Measurements from ENCODE around the gene VPS13D. TPM values are rescaled to one million over a fixed set of nuclear protein-coding genes. Genes with fewer than 3 reads are reported as not detected.
A peak's percentile ranks its signal among the peaks of the same experiment; 100 is the strongest.

VPS13D gene
- polyA plus RNA-seq, 3 donors = 3.6 to 20.2 (median 5.1) TPM

DNA sequence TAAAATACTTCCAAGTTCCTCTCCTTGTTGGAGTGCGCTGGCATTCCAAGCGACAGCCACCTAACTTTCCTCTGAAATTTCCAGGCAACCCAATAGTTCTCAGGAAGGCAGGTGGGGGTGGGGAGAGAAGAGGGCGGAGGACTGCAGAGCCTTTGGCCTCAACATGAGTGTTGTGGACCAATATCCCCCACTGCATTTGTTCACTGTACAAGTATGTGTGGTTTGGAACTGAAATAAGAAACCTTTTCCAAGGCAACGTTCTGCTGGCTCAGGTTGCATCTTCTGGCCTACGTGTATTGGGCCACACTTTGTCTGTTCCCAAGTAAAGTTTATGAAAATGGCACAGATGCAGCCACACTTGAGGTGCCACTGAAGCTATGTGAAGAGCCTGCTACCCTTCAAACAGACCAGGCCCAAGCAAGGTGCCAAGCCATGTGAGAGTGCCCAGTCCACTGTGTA is 234.8 kb downstream of the VPS13D start:
- Mint-ChIP-seq H3K4me1 (no peaks in the 10 kb centered on the region), H3K27ac (no peak overlapping the region), H3K4me3 (no peak overlapping the region), H3K9me3 (no peaks in the 10 kb centered on the region), H3K27me3 (ENCODE audit: low read depth in 3 of 3) (no peaks in the 10 kb centered on the region), H3K36me3 (peaks cover 65 to 82% of the 10 kb centered on the region in 2 donors)
- H2AFZ ChIP-seq (ENCODE audit: insufficient read depth, low read depth, low read length, poor library complexity, severe bottlenecking) = no peak overlapping the region
- H3K9ac ChIP-seq (ENCODE audit: insufficient read depth, low read length, poor library complexity, severe bottlenecking) = no peak overlapping the region
- no peak overlapping the region for H3K27ac ChIP-seq (ENCODE audit: low read depth in 1 of 2, low read length in 2 of 2)
- intact Hi-C loops (cut with micrococcal nuclease) = no loop called here
- no peaks in the 10 kb centered on the region for H4K20me1 ChIP-seq (ENCODE audit: insufficient read depth, low read length)
- no peaks in the 10 kb centered on the region for H3K79me2 ChIP-seq (ENCODE audit: insufficient read depth, low read length)
- H3K4me3 ChIP-seq (replicated peaks in 1 of 3; ENCODE audit: low read depth in 2 of 3, low read length in 3 of 3) = no peak overlapping the region
- H3K4me2 ChIP-seq (replicated peaks; ENCODE audit: extremely low read depth, low read length, poor library complexity, severe bottlenecking) = no peak overlapping the region
- no peaks in the 10 kb centered on the region for H3K9me3 ChIP-seq (replicated peaks in 1 of 2; ENCODE audit: control insufficient read depth in 1 of 2, insufficient read depth in 1 of 2, low read length in 2 of 2)
- H3K36me3 ChIP-seq (replicated peaks in 1 of 2; ENCODE audit: control insufficient read depth in 1 of 2, insufficient read depth in 2 of 2, low read length in 2 of 2) = peaks cover 57 to 89% of the 10 kb centered on the region in 2 donors
- TF ChIP-seq CTCF (IDR thresholded peaks at IDR 0.05) = no peak
- DNase-seq = no peak
- H3K27me3 ChIP-seq (ENCODE audit: control insufficient read depth in 2 of 2, insufficient read depth in 2 of 2, low read length in 2 of 2) = no peaks in the 10 kb centered on the region
- H3K4me1 ChIP-seq (ENCODE audit: control insufficient read depth in 1 of 2, insufficient read depth in 2 of 2, low read length in 2 of 2) = no peaks in the 10 kb centered on the region
- 100% methylated on average over 2 of the region's 5 CpGs for WGBS (ENCODE audit: insufficient coverage)

GRCh38 chr1:12465126-12465525 is 235.3 kb downstream of the VPS13D start:
- intact Hi-C loops (cut with micrococcal nuclease) = no loop called here
- H3K4me3 Mint-ChIP-seq = no peak overlapping the region

More at GRCh38 chr1:12465126-12465525, 235.3 kb downstream of the VPS13D start:
- Histone ChIP-seq H3K36me3 (replicated peaks in 1 of 2; ENCODE audit: control insufficient read depth in 1 of 2, insufficient read depth in 2 of 2, low read length in 2 of 2) (peaks cover 52 to 84% of the 10 kb centered on the region in 2 donors), H3K79me2 (ENCODE audit: insufficient read depth, low read length) (no peaks in the 10 kb centered on the region), H3K27ac (ENCODE audit: low read depth in 1 of 2, low read length in 2 of 2) (no peak overlapping the region), H2AFZ (ENCODE audit: insufficient read depth, low read depth, low read length, poor library complexity, severe bottlenecking) (no peak overlapping the region), H3K4me1 (ENCODE audit: control insufficient read depth in 1 of 2, insufficient read depth in 2 of 2, low read length in 2 of 2) (no peaks in the 10 kb centered on the region), H3K9ac (ENCODE audit: insufficient read depth, low read length, poor library complexity, severe bottlenecking) (no peak overlapping the region), H3K27me3 (ENCODE audit: control insufficient read depth in 2 of 2, insufficient read depth in 2 of 2, low read length in 2 of 2) (no peaks in the 10 kb centered on the region), H4K20me1 (ENCODE audit: insufficient read depth, low read length) (no peaks in the 10 kb centered on the region), H3K4me3 (replicated peaks in 1 of 3; ENCODE audit: low read depth in 2 of 3, low read length in 3 of 3) (no peak overlapping the region), H3K9me3 (replicated peaks in 1 of 2; ENCODE audit: control insufficient read depth in 1 of 2, insufficient read depth in 1 of 2, low read length in 2 of 2) (no peaks in the 10 kb centered on the region), H3K4me2 (replicated peaks; ENCODE audit: extremely low read depth, low read length, poor library complexity, severe bottlenecking) (no peak overlapping the region)
- no peak for DNase-seq
- WGBS (ENCODE audit: insufficient coverage) = 83% methylated on average over 1 of the region's 3 CpGs
- H3K9me3 Mint-ChIP-seq = no peaks in the 10 kb centered on the region
- TF ChIP-seq CTCF (IDR thresholded peaks at IDR 0.05) = no peak
- peak overlapping the region in 1 of 7 donors; percentile 15 for H3K27ac Mint-ChIP-seq
- peaks cover 60 to 77% of the 10 kb centered on the region in 2 donors for H3K36me3 Mint-ChIP-seq
- no peaks in the 10 kb centered on the region for H3K27me3 Mint-ChIP-seq (ENCODE audit: low read depth in 3 of 3)
- no peaks in the 10 kb centered on the region for H3K4me1 Mint-ChIP-seq

All from CD14-positive monocyte (primary cell).